Gastrocnemius medialis (tissue), 4 donors: ENCODE results near the gene SEMA3C.

ENCODE experiments used
- POLR2A ChIP-seq, 2 donors: fragments of 450-650 bp; IDR thresholded peaks; one replicate each; pipeline ENCODE4 v1.6.1; 2017; ENCODE audit warnings: antibody characterized with exemption in 2 of 2, mild to moderate bottlenecking in 2 of 2, moderate library complexity in 2 of 2
- TF ChIP-seq, protein P1 (sequence below), 5 experiments: fragments of 450-650 bp in 3 of 5; fragments of 200-600 bp in 2 of 5; sonication (generic) in 2 of 5; IDR thresholded peaks in 4 of 5; conservative IDR thresholded peaks in 1 of 5; 1 replicate in 4 of 5; 2 replicates in 1 of 5; pipeline ENCODE4 v1.5.1; 2016 to 2019; ENCODE audit warnings: antibody characterized with exemption in 5 of 5, mild to moderate bottlenecking in 3 of 5, moderate library complexity in 3 of 5

DNA sequence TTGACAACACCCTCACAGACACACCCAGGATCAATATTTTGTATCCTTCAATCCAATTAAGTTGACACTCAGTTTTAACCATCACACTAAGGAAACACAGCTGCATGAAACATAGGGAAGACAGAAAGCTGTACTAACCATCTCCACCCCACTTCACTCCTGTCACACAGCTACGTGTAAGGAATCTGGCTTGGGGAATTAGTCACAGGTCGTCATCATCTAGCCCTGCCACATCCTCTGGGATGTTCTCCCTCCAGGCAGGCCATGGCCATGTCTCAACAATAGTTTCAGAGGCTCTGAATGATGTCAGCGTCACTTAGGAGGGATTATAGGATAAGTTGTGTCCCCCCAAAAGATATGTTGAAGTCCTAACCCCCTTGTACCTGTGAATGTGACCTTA is 10.8 kb upstream of the SEMA3C start:
- TF ChIP-seq, protein P1, sequence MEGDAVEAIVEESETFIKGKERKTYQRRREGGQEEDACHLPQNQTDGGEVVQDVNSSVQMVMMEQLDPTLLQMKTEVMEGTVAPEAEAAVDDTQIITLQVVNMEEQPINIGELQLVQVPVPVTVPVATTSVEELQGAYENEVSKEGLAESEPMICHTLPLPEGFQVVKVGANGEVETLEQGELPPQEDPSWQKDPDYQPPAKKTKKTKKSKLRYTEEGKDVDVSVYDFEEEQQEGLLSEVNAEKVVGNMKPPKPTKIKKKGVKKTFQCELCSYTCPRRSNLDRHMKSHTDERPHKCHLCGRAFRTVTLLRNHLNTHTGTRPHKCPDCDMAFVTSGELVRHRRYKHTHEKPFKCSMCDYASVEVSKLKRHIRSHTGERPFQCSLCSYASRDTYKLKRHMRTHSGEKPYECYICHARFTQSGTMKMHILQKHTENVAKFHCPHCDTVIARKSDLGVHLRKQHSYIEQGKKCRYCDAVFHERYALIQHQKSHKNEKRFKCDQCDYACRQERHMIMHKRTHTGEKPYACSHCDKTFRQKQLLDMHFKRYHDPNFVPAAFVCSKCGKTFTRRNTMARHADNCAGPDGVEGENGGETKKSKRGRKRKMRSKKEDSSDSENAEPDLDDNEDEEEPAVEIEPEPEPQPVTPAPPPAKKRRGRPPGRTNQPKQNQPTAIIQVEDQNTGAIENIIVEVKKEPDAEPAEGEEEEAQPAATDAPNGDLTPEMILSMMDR (IDR thresholded peaks at IDR 0.05 in 4 of 5, conservative IDR thresholded peaks at IDR 0.05 in 1 of 5) = no peak
- TF ChIP-seq POLR2A (IDR thresholded peaks at IDR 0.05) = no peak
